MV-4-11 (cell line): ENCODE measurements around the gene CLSTN2.

Experiments used
- DNase-seq: peaks from one replicate; lab custom pipeline; 2025; lab: John Stamatoyannopoulos, UW

The CLSTN2 gene

DNA sequence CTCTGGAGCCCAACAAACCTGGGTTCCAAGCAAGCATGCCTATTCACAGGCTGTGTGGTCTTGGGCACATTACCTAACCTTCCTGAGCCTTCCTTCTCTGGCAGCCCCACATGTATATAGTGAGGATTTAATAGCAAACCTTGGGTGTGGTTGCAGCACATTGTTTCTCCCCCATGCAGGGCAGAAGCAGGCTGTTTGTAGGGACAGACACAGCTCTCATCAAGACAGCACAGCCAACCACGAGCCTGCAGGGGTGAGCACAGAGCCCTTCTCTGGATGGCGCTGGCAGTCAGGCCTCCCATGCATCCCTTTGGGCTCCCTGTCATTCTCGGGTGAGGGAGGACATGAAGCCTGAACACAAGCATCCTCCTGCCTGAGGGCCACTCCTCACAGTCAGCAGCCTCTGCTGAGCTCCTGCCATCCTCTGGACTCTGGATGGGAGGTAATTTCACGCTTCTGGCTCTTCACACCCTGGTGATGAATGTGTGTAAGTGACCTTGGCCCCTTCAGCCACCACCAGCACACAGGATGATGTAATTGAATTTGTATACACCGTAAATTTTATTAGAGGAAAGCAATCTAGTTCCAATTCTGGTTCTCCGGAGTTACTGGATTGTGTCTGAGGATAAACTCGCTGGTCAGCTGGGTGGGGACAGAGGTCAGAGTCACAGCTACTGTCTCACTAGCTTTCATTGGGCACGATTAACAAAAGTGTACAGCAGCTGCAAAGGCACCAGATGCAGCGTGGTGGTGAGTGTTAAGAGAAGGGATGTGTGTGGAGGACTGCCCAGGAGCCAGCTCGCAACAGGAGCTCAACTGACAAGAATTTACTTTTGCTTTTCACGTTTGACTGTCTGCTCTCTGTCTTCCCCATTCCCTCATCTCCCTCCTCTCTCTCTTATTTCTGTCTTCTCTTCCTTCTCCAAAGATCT lies 118.1 kb downstream of the CLSTN2 start:
- DNase-seq = no peak

DNA sequence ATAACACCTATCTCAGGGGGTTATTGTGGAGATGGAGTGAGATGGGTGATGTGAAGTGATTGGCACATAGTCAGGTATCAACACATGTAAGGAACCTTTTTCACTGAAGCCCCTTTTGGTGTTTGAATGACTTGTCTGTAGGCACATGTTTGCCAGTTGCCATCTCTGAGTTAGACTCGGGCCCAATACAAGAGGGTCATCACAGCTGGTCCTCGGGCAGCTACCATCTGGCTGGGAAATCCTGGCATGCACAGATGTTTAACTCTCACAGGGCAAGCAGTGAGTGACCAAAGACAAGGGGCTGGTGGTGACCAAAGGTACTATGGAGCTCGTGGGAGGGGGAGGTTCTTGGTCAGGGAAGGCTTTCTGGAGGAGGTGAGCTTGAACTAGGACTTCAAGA lies 118.8 kb downstream of the CLSTN2 start:
- DNase-seq = no peak

DNA sequence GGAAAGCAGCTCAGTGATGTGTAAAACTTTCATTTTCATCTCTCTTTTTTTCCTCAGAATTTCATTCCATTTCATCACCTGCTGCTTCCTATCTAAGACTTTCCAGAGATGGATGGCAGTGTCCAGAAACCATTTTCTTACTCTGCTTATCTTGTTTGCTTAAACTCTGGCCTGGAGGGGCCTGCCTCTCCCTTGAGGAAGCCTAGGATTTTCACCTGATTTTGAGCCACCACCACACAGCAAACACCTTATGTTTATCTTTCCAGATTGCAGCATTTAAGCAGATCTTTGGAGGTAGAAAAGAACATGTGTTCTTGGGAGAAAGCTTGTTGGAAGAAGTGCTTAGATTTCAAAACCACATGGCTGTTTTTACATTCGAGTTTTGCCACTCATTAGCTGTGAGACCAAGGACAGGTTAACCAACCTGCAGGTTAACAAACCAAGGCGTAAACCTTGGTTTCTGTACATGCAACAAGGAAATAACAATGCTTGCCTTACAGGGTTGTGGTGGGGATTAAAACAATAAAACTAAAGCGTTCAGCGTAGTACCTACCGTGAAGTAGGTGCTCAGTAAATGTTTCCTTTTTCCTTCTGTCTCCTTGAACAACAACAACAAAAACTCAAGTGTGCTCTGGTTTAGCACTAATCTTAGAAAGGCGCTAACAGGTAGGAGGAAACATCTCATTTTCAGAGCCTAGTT lies 120.3 kb downstream of the CLSTN2 start:
- no peak for DNase-seq

DNA sequence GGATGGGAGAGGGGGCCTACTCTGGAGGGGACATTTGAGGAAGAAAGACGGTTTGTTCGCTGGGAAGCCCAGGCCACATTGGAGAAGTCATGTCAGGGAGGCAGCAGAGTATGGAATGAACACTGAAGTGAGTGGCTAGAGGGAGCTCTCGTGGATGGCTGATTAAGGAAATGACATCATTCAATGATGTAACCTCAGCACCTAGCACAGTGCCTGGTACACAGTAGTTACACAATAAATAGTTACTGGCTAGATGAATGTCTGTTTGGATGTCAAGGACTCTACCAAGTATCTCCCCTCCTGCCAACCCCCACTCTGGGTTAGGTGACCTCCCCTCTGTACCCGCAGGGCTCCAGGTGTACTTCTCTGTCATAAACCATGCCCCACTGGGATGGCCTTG lies 121.1 kb downstream of the CLSTN2 start:
- DNase-seq = peak; percentile 35

DNA sequence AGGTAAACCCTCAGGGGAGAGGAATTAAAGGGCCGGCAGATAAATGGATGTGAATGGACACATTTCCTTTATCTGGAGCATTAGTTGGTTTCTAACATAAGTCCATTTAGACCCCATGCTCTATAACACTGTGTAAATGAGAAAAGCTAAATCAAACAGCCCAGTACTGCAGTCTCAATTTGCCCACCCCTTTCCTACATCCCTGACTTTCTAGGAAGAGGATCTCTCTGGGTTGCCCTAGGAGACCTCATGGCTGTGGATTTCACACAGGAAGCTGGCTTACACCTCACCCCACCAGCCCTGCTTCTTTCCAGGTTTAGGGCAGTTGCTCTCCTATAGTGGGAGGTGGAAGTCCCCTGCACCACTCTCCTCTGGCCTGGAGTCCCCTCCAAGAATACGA lies 126.2 kb downstream of the CLSTN2 start:
- DNase-seq = no peak

DNA sequence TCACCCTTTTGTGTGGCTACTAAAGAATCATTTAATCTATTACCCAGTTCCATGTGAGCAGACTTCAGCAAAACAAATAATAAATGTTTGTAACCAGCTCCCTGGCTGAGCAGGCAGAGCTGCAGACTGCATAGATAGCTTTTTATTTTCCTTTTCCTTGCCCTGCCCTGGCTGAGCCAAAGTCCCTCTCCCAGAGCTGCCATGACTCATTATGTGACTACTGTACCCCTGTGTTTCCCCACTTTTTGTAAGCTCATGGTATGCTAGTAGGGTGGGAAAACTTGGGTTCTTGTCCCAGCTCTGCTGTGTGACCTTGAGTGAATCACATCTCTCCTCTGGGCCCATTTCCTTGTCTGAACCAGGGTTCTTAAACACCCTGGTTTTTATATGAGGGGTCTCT lies 127.5 kb downstream of the CLSTN2 start:
- no peak for DNase-seq

DNA sequence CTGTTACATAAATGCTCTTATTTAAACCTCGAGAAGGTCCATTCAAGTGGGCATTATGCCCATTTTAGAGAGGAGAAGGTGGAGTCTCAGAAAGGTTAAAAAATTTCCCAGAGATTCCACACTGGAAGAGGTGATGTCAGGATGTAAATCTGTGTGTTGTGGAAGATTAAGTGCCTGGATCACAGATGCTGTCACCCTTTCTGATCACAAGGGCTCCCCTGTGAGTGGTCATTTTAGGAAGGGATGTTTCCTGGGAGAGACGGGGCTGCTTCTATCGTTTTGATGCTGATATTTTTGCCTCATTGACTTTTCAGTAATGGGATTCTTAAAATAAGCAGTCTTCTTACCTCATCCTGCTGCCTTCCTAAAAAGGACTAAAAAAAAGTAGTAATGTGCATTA lies 132.5 kb downstream of the CLSTN2 start:
- DNase-seq = no peak

DNA sequence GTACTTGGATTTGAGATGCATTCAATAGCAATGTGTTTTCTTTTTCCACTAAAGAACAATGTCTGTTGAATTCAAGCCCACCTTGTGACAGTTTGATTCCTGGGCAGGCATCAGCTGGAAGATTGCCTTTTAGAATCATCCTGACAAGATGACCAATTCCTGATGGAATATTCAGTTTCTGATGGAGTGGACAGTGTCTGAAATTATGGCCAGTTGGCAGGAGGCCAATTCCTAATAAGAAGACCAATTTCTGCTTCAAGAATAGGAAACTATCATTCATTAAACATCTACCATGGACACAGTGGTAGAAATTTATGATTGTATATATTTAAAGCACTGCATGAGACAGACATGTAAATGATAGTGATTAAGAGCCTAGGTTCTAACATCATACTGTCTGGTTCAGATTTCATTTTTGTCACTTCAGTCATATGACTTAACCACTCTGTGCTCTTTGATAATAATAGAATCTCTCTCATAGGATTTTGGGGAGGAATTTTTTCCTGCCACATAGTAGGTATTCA lies 133.6 kb downstream of the CLSTN2 start:
- DNase-seq = no peak

DNA sequence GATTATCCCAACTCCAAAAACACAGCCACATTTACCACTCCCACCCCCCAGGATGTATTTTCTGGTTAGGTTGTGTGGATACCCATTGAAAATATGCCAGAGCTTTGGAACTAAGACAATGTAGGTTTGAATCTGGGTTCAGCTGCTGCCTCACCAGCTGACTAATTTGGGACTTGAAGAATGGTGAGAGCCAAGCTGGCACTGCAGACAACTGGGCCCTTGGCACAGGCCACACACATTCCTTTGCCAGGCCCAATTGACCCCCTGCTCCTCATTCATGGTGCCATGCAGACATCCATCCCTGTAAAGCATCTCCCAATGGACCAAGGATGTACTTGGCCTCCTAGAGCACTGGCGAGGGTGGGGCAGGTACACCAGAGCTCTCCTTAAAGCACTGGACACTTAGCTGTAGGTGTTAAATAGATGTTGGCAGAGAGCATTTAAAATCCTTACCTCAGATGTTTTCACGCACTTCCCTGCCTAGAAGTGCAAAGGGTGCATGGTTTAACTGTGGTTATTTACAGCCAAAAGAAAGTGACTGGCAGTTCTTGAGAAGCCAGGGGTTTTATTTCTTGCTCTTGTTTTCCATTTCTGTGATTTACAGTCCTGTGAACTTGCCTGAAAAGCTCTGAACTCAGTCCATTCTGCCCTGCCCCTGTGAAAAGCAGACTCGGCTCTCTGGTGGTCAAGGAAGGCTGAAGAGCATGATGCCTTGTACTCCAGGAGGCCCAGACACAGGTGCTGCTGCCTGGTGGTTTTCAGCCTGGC lies 138.5 kb downstream of the CLSTN2 start:
- DNase-seq = no peak

DNA sequence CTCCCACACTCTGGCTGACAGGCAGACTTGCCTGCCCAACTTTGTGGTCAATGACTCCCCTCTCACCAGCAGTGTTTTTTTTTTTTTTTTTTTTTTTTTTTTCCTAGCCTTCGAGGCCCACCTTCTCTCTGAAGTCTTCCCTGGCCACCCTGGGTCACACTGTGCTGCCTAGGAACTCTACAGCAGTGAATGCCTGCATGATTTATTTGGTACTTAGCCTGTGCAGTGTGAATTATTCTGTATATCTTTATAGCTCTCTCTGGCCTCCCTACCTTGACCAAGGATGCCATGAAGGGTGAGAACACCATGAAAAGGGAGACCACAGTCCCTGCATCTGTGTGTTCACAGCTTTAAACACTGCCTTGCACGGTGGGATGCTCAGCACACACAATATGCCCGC lies 141.6 kb downstream of the CLSTN2 start:
- no peak for DNase-seq

DNA sequence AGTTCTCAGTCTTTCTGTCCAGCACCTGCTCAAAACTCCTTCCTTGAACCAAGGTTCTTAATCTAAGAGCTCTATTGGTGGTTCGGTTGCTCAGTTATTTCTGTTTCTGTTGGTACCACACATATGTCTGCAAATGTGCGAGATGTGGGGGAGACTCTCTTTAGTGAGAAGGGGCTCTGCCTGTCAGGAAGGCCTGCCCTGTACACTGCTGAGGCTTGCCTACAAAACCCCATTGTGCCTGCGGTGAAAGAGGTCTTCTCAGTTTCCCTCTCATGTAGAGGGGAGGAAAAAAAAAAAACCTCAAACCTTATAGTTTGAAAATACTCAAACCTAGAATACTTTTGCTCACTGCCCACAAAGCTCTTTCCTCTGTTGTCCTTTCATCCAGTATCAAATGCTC lies 142.4 kb downstream of the CLSTN2 start:
- DNase-seq = no peak

DNA sequence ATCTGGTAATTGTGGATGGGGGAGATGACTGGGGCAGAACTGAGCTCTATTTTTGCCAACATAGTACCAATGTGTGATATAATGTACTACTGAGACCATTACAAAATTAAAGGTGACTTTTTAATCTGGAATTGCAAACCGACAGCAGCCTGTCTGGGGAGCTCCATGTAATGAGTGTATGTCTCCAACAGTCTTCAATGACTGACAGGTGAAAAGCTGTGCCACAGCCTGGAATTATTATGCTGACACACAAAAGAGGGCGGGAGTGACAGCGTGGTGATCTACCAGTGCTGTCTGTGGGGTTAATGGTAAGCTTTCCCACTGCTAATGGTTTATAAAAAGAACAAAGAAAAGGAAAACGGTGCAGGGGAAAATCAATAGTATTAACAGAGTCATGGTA lies 143.4 kb downstream of the CLSTN2 start:
- DNase-seq = no peak

DNA sequence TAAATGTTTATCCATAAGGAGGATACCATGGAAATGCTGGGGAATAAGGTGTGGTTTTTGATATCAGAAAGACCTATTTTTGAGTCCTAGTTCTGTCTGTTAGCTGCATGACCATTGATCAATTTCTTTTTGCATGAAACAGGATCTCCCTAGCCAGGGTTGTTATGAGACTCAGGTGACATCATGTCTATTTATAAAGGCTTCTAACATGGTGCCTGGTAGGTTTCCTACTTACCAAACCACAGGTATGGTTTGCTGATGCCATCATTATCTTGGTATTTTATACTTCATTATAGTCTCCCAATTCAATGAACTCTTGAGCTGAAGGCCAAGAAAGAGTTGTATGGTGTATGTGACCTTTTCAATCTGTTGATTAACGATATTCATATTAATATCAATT lies 144.0 kb downstream of the CLSTN2 start:
- no peak for DNase-seq

DNA sequence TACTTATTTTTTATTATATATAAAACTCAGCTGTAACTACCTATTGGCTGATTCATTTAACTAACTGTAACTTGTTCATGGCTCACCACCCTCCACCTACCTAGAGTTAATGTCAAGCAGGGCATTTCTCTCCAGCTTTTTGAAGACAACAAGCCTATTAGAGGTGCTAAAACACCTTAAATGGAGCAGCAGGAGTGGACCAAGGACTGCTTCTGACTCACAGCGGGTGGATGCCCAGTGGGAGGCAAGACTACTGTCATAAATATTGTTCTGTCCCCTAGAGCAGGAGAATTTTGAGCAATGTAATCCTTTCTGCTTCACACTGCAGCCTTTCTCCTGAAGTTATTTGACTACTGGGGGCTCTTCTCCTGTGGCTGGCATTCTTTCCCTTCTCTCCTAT lies 146.9 kb downstream of the CLSTN2 start:
- no peak for DNase-seq

DNA sequence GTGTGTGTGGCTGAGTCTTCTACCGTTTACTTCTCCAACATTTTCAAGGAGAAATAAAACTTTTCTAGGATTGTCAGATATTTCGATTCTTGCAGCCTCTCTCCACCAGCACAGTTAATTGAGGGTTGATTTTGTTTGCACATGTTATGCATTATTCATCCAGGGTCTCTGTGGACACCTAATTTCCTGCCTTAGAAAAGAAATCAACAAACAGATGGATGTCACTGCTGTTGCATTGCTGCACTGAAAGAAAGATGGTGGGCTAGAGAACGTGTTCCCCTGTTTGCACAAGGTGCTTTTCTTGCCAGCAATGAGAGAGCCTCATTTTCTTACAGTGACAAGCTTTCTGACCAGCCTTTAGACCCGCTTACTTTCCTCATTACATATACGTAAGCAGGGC lies 150.0 kb downstream of the CLSTN2 start:
- DNase-seq = no peak

DNA sequence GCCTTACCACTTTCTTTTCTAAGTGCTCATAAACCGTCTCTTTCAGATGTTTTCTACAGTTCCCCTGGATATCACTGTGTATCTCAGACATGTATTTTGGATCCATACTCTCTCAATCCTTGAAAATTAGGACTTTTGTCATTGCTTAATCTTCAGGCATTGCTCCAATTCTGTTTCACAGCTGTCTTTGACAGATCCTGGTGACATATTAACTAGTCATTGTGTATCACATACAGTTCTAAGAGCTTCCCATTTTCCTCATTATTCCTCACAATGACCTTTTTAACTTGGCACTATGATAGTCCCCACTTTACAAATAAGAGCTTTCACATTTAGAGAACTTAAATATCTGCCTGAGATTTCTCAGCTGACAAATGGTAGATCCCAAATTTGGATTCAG lies 151.7 kb downstream of the CLSTN2 start:
- DNase-seq = no peak

DNA sequence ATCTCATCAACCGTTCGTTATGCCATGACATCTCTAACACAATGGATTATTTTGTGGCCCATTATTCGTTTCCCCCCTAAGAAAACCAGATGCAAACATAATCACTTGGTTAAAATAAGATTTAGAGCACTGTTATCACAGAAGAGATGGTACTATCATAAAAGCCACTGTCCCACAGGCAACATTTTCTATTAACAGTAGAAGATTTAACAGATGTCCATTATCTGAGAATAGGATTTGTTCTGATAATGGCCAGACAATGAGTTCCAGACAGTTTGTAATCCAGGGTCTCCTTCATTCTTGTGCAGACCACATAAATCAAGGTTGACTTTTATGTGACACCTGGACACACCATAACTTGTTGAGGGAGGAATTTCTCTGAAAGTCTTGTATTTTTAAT lies 153.1 kb downstream of the CLSTN2 start:
- no peak for DNase-seq

DNA sequence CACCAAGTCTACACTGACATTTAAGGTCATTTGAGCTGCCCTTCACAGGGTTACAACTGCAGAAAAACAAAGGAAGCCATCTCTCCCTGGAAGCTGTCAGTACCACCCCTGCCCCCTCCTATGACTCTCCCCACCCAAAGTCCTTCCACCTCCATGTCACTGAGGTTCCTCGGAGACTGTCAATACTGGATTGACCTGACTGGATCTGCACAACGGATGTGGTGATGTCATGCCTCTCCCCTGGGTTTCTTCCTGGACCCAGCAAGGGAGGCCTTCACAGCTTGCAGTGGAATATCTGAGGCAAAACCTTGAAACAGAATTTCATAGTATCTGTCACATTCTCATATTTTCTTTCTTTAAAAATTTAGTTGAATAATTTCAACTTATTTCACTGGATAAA lies 153.5 kb downstream of the CLSTN2 start:
- no peak for DNase-seq

DNA sequence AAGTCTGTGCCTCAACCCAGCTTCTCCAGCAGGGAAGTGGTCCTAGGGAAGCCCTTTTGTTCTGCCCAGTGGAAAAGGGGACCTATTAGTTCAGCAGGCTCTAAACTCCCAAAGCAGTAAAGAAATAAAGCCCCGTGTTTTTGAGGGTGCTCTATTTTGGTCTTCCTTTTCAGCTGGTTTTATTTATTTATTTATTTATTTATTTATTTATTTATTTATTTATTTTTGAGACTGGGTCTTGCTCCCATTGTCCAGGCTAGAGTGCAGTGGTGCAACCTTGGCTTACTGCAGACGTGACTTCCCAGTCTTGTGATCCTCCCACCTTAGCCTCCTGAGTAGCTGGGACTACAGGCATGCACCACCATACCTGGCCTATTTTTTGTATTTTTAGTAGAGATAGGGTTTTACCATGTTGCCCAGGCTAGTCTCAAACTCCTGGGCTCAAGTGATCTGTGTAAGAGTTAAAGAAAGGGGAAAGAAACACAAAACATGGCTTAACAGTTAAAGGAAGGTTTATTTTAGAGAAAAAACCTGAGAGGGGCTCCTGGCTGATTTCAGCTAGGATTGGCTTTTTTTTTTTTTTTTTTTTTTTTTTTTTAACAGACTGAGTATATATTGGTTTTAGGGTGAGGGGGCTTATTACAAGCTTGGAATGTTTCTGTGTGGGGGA lies 154.6 kb downstream of the CLSTN2 start:
- no peak for DNase-seq

DNA sequence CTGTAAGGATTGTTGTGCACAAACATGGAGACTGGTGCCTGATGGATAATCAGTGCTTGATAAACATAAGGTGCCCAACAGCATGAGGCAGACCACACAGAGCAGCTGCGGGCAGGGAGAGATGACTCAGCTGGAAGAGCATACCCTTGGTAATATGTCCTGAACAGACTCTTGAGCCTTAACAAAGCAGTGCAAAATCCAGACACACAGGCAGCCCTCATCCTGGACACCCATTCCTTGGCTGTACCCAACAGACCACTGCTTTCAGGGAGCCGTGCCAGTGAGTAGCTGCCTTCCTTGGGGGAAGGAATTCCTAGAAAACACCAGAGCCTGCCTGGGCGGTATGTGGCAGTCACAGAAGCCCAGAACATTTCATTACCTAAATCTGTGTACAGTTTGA lies 156.2 kb downstream of the CLSTN2 start:
- DNase-seq = no peak

DNA sequence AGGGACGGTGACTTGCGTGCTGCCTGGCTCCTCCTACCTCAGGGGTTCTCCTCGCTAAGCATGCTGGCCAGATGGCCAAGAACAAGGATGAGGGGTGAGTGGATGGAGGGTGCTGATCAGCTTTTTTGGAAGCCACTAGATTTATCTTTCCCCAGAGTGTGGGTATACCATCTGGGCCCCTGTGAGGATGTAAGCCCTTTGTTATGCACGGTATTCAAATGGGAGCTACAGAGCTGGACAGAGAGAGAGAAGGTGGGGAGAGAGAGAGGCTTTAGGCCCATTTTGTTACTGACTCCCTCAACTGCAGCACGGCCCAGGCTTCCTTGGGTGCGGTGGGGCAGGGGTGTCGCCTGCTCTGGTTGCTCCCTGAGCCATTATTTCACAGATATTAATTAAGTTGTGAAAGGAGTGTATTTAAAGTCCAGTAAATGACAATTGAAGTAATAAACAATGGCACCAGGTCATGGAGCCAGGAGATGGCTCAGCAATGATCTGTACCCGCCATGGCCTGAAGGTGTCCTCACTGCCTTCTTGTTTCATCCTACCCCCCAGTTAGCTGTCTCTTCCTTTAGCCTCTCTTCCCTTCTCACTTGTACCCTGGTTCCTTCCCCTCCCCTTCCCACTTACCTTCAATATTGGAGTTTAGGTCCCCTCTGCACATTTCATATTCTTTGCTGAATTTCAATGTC lies 158.0 kb downstream of the CLSTN2 start:
- no peak for DNase-seq
